ENCODE results near the gene POGLUT3. TPM values are rescaled to one million over a fixed set of nuclear protein-coding genes. Genes with fewer than 3 reads are reported as not detected.
A peak's percentile ranks its signal among the peaks of the same experiment; 100 is the strongest.

The POGLUT3 gene
- total RNA-seq, 1 experiment from 2014 or later: 52.3 TPM

DNA sequence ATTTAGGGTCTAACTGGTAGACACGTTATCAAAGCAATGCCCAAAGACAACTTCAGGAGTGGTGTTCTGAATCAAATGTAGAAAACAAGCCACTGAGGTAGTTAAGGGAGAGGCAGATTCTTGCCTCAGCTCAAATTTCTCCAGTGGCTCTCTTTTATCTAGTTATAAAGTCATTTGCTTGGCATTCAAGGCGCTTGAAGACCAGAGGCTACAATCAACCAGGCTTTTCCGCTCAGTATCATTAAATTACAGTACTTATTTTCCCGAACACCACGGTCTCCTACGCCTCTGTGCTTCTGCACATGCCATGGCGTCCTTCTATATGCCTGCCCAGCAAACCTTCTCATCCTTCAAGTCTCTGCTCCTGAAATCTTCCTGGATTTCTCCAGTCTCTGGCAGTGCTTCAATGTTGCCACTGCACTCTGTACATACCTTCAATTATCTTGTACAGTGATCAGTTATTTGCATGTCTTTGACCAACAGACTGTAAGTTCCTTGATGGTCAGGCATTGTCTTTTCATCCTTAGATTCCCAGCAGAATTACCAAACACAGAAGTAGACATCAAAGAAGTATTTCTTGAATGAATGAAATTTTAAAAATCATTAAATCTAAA is 1.4 kb downstream of the POGLUT3 start:
- ChIA-PET POLR2A (no interaction called here), CTCF (no interaction called here)
- in situ Hi-C loops (cut with HindIII; ENCODE audit: low pct_unique_long_range_greater_than_20kb, low sequenced_read_pairs): no loop called here
- no peak for ATAC-seq
- DNase-seq (ENCODE audit: low read depth, low spot score): peak; percentile 15
- peaks cover 10% of the 10 kb centered on the region for H3K4me1 ChIP-seq (ENCODE audit: control insufficient read depth, insufficient read depth, low read length)
- no TSS peak for BruUV-seq (replicated peaks)
- H3K9me3 ChIP-seq (ENCODE audit: control insufficient read depth, insufficient read depth, low read depth, low read length): no peaks in the 10 kb centered on the region
- H3K27me3 ChIP-seq (ENCODE audit: control insufficient read depth, insufficient read depth, low read length): no peaks in the 10 kb centered on the region
- intact Hi-C loops (cut with micrococcal nuclease; ENCODE audit: unreplicated experiment): no loop called here
- TF ChIP-seq SIN3A (IDR thresholded peaks at IDR 0.05; ENCODE audit: borderline replicate concordance, insufficient read depth, low read depth, low read length): no peak
- TF ChIP-seq, protein P1, sequence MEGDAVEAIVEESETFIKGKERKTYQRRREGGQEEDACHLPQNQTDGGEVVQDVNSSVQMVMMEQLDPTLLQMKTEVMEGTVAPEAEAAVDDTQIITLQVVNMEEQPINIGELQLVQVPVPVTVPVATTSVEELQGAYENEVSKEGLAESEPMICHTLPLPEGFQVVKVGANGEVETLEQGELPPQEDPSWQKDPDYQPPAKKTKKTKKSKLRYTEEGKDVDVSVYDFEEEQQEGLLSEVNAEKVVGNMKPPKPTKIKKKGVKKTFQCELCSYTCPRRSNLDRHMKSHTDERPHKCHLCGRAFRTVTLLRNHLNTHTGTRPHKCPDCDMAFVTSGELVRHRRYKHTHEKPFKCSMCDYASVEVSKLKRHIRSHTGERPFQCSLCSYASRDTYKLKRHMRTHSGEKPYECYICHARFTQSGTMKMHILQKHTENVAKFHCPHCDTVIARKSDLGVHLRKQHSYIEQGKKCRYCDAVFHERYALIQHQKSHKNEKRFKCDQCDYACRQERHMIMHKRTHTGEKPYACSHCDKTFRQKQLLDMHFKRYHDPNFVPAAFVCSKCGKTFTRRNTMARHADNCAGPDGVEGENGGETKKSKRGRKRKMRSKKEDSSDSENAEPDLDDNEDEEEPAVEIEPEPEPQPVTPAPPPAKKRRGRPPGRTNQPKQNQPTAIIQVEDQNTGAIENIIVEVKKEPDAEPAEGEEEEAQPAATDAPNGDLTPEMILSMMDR (IDR thresholded peaks at IDR 0.05): no peak
- no peak for TF ChIP-seq POLR2AphosphoS5 (IDR thresholded peaks at IDR 0.05; ENCODE audit: low read depth, low read length)
- TF ChIP-seq, protein P2, sequence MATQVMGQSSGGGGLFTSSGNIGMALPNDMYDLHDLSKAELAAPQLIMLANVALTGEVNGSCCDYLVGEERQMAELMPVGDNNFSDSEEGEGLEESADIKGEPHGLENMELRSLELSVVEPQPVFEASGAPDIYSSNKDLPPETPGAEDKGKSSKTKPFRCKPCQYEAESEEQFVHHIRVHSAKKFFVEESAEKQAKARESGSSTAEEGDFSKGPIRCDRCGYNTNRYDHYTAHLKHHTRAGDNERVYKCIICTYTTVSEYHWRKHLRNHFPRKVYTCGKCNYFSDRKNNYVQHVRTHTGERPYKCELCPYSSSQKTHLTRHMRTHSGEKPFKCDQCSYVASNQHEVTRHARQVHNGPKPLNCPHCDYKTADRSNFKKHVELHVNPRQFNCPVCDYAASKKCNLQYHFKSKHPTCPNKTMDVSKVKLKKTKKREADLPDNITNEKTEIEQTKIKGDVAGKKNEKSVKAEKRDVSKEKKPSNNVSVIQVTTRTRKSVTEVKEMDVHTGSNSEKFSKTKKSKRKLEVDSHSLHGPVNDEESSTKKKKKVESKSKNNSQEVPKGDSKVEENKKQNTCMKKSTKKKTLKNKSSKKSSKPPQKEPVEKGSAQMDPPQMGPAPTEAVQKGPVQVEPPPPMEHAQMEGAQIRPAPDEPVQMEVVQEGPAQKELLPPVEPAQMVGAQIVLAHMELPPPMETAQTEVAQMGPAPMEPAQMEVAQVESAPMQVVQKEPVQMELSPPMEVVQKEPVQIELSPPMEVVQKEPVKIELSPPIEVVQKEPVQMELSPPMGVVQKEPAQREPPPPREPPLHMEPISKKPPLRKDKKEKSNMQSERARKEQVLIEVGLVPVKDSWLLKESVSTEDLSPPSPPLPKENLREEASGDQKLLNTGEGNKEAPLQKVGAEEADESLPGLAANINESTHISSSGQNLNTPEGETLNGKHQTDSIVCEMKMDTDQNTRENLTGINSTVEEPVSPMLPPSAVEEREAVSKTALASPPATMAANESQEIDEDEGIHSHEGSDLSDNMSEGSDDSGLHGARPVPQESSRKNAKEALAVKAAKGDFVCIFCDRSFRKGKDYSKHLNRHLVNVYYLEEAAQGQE (IDR thresholded peaks at IDR 0.05; ENCODE audit: insufficient read depth in 1 of 2, low read depth in 2 of 2, low read length in 1 of 2): no peak
- TF ChIP-seq TCF7L2 (IDR thresholded peaks at IDR 0.05; ENCODE audit: low read depth, low read length): no peak
- H3K27ac ChIP-seq (ENCODE audit: low read length): peak overlapping the region; percentile 90
- H3K36me3 ChIP-seq (ENCODE audit: control insufficient read depth, insufficient read depth, low read length): no peaks in the 10 kb centered on the region
- H3K4me3 ChIP-seq (ENCODE audit: low read depth in 2 of 2, low read length in 2 of 2): peak overlapping the region; percentile 69 to 78

DNA sequence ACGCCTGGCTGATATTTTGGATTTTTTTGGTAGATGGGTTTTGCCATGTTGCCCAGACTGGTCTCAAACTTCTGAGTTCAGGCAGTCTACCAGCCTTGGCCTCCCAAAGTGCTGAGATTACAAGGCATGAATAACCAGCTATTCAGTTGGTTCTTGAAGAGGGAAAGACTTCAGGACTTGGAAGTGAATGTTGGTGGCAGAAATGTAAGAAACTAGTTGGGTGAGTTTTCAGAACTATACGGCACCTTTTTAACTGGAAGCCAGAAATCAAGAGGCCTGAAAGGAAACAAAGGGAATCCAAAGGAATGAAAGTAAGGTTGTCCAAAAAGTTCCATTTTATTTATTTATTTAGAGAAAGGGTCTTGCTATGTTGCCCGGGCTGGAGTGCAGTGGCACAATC is 2.9 kb downstream of the POGLUT3 start:
- TF ChIP-seq POLR2AphosphoS5 (IDR thresholded peaks at IDR 0.05; ENCODE audit: low read depth, low read length) (no peak), SIN3A (IDR thresholded peaks at IDR 0.05; ENCODE audit: borderline replicate concordance, insufficient read depth, low read depth, low read length) (no peak), TCF7L2 (IDR thresholded peaks at IDR 0.05; ENCODE audit: low read depth, low read length) (no peak)
- TF ChIP-seq, protein P2 (IDR thresholded peaks at IDR 0.05; ENCODE audit: insufficient read depth in 1 of 2, low read depth in 2 of 2, low read length in 1 of 2): no peak
- TF ChIP-seq, protein P1 (IDR thresholded peaks at IDR 0.05): no peak
- peaks cover 10% of the 10 kb centered on the region for H3K4me1 ChIP-seq (ENCODE audit: control insufficient read depth, insufficient read depth, low read length)
- ChIA-PET POLR2A (no interaction called here), CTCF (no interaction called here)
- ATAC-seq: no peak
- H3K27ac ChIP-seq (ENCODE audit: low read length): no peak overlapping the region
- no peak for DNase-seq (ENCODE audit: low read depth, low spot score)
- H3K36me3 ChIP-seq (ENCODE audit: control insufficient read depth, insufficient read depth, low read length): peaks cover 3% of the 10 kb centered on the region; the same call in 1 of the 2 replicates
- H3K27me3 ChIP-seq (ENCODE audit: control insufficient read depth, insufficient read depth, low read length): no peaks in the 10 kb centered on the region
- no peak overlapping the region for H3K4me3 ChIP-seq (ENCODE audit: low read depth in 2 of 2, low read length in 2 of 2)
- no TSS peak for BruUV-seq (replicated peaks)
- intact Hi-C loops (cut with micrococcal nuclease; ENCODE audit: unreplicated experiment) (no loop called here), in situ Hi-C loops (cut with HindIII; ENCODE audit: low pct_unique_long_range_greater_than_20kb, low sequenced_read_pairs) (no loop called here)
- H3K9me3 ChIP-seq (ENCODE audit: control insufficient read depth, insufficient read depth, low read depth, low read length): no peaks in the 10 kb centered on the region
